K562 (cell line): Measurements from ENCODE around the gene PEX11B.

Source experiments
- ATF6 ChIP-seq: sonication (generic); formaldehyde crosslinking; IDR thresholded peaks from 2 replicates; pipeline ENCODE4 v1.4.0; 2020; ENCODE audit warnings: mild to moderate bottlenecking, missing genetic modification reagents
- CHD2 ChIP-seq: IDR thresholded peaks from 2 replicates; pipeline ENCODE4 v1.6.1; 2011; ENCODE audit warnings: low read depth, low read length
- CTCF ChIP-seq, 3 experiments: IDR thresholded peaks in 2 of 3; conservative IDR thresholded peaks in 1 of 3; 2 replicates each; pipeline ENCODE4 v1.5.1; 2011 to 2012; ENCODE audit warnings: low read length in 3 of 3, mild to moderate bottlenecking in 3 of 3, control low read depth in 2 of 3, improper control_type of control experiment in 1 of 3, inconsistent platforms in 1 of 3, low read depth in 1 of 3, mixed read lengths in 1 of 3, moderate library complexity in 1 of 3; ENCODE audit not compliant: insufficient read depth in 2 of 3
- E2F4 ChIP-seq: sonication (generic); formaldehyde crosslinking; IDR thresholded peaks from 2 replicates; pipeline ENCODE4 v1.8.0; 2022; ENCODE audit warnings: mild to moderate bottlenecking, low read depth, missing genetic modification reagents
- FOXJ3 ChIP-seq: sonication (generic); formaldehyde crosslinking; IDR thresholded peaks from 2 replicates; pipeline ENCODE4 v1.4.0; 2020; ENCODE audit warnings: mild to moderate bottlenecking, missing genetic modification reagents
- IRF2 ChIP-seq: sonication (generic); formaldehyde crosslinking; IDR thresholded peaks from 2 replicates; pipeline ENCODE4 v1.8.1; 2022; ENCODE audit warnings: mild to moderate bottlenecking, missing genetic modification reagents
- KDM2B ChIP-seq: fragments of 250-450 bp; sonication (Bioruptor Pico); IDR thresholded peaks from 2 replicates; pipeline ENCODE4 v1.8.0; 2021; ENCODE audit warnings: mild to moderate bottlenecking, moderate library complexity
- PATZ1 ChIP-seq: fragments of 250-450 bp; sonication (Bioruptor Pico); IDR thresholded peaks from 2 replicates; pipeline ENCODE4 v1.5.0; 2020; ENCODE audit warnings: mild to moderate bottlenecking, borderline replicate concordance
- POLR2AphosphoS5 ChIP-seq: IDR thresholded peaks from 2 replicates; pipeline ENCODE4 v1.6.1; 2011; ENCODE audit warnings: mild to moderate bottlenecking, low read depth, low read length, moderate library complexity; ENCODE audit not compliant: control insufficient read depth, insufficient read depth
- RBM39 ChIP-seq: fragments of 200-400 bp; formaldehyde crosslinking; optimal IDR thresholded peaks from 2 replicates; pipeline ENCODE3; 2018; ENCODE audit warnings: low read depth, low read length
- SREBF2 ChIP-seq: sonication (generic); formaldehyde crosslinking; IDR thresholded peaks from 2 replicates; pipeline ENCODE4 v1.4.0; 2020; ENCODE audit warnings: mild to moderate bottlenecking, missing genetic modification reagents
- TCF7L2 ChIP-seq: fragments of 150-350 bp; IDR thresholded peaks from 2 replicates; pipeline ENCODE4 v1.6.1; 2016; ENCODE audit warnings: low read depth, mild to moderate bottlenecking, low read length, moderate library complexity
- ZFP36 ChIP-seq: fragments of 150-350 bp; IDR thresholded peaks from 2 replicates; pipeline ENCODE4 v1.6.1; 2018; ENCODE audit warnings: low read length, low read depth; ENCODE audit not compliant: partially characterized antibody
- ZNF518B ChIP-seq: fragments of 250-450 bp; sonication (Bioruptor Pico); IDR thresholded peaks from 2 replicates; pipeline ENCODE4 v1.5.0; 2021; ENCODE audit warnings: mild to moderate bottlenecking, moderate library complexity

GRCh38 chr1:145963265-145964019 lies 44.9 kb upstream of the PEX11B start:
- TF ChIP-seq CHD2 (no peak), CTCF (IDR thresholded peaks at IDR 0.05 in 2 of 3, conservative IDR thresholded peaks at IDR 0.05 in 1 of 3; ENCODE audit: insufficient read depth in 2 of 3, low read depth in 1 of 3, low read length in 3 of 3) (no peak), TCF7L2 (no peak), KDM2B (CRISPR knock-in tag) (no peak), RBM39 (no peak), ZNF518B (CRISPR knock-in tag) (no peak), PATZ1 (CRISPR knock-in tag) (no peak), E2F4 (no peak), POLR2AphosphoS5 (no peak), ATF6 (CRISPR knock-in tag) (no peak), IRF2 (no peak), ZFP36 (no peak), SREBF2 (no peak), FOXJ3 (CRISPR knock-in tag) (no peak)
